Measurements from ENCODE around the gene CCDC15.

The CCDC15 gene

GRCh38 chr11:125069008-125069407 lies 115.0 kb downstream of the CCDC15 start:
- no peak for DNase-seq (ENCODE audit: low read depth)

GRCh38 chr11:125069796-125070195 lies 115.8 kb downstream of the CCDC15 start:
- no peak for DNase-seq (ENCODE audit: low read depth)

GRCh38 chr11:125070699-125071254 lies 116.8 kb downstream of the CCDC15 start:
- DNase-seq (ENCODE audit: low read depth) = no peak

- no peak for DNase-seq (ENCODE audit: low read depth)
Observed at GRCh38 chr11:125071435-125071834, 117.4 kb downstream of the CCDC15 start.

GRCh38 chr11:125071846-125072217 lies 117.8 kb downstream of the CCDC15 start:
- DNase-seq (ENCODE audit: low read depth) = no peak

- DNase-seq (ENCODE audit: low read depth) = no peak
Observed at GRCh38 chr11:125072218-125072960, 118.4 kb downstream of the CCDC15 start.

- no peak for DNase-seq (ENCODE audit: low read depth)
Observed at GRCh38 chr11:125072961-125073590, 119.1 kb downstream of the CCDC15 start.

GRCh38 chr11:125073616-125074483 lies 119.8 kb downstream of the CCDC15 start:
- DNase-seq (ENCODE audit: low read depth) = no peak

GRCh38 chr11:125074511-125075241 lies 120.7 kb downstream of the CCDC15 start:
- DNase-seq (ENCODE audit: low read depth) = no peak

GRCh38 chr11:125075242-125075625 lies 121.2 kb downstream of the CCDC15 start:
- DNase-seq (ENCODE audit: low read depth) = no peak

GRCh38 chr11:125075900-125076317 lies 121.9 kb downstream of the CCDC15 start:
- no peak for DNase-seq (ENCODE audit: low read depth)

- DNase-seq (ENCODE audit: low read depth) = no peak
Observed at GRCh38 chr11:125076378-125076945, 122.5 kb downstream of the CCDC15 start.

GRCh38 chr11:125078016-125078415 lies 124.0 kb downstream of the CCDC15 start:
- DNase-seq (ENCODE audit: low read depth) = no peak

- DNase-seq (ENCODE audit: low read depth) = no peak
Observed at GRCh38 chr11:125078516-125079140, 124.6 kb downstream of the CCDC15 start.

- DNase-seq (ENCODE audit: low read depth) = no peak
Observed at GRCh38 chr11:125079151-125079877, 125.3 kb downstream of the CCDC15 start.

GRCh38 chr11:125079878-125080530 lies 126.0 kb downstream of the CCDC15 start:
- no peak for DNase-seq (ENCODE audit: low read depth)

GRCh38 chr11:125080531-125080911 lies 126.5 kb downstream of the CCDC15 start:
- no peak for DNase-seq (ENCODE audit: low read depth)

GRCh38 chr11:125081098-125081798 lies 127.2 kb downstream of the CCDC15 start:
- no peak for DNase-seq (ENCODE audit: low read depth)

- no peak for DNase-seq (ENCODE audit: low read depth)
Observed at GRCh38 chr11:125082040-125082439, 128.0 kb downstream of the CCDC15 start.

Data from activated T-helper 9 cell treated with anti-CD3 and anti-CD28 coated beads, Interleukin-2, amount 50 U/mL, for 16 hours (primary cell).